ENCODE measurements around the gene SPATS2L. TPM values are rescaled to one million over a fixed set of nuclear protein-coding genes. Genes with fewer than 3 reads are reported as not detected.

Gene SPATS2L
- total RNA-seq, 1 donor from 2014 or later, result 65.6 TPM

DNA sequence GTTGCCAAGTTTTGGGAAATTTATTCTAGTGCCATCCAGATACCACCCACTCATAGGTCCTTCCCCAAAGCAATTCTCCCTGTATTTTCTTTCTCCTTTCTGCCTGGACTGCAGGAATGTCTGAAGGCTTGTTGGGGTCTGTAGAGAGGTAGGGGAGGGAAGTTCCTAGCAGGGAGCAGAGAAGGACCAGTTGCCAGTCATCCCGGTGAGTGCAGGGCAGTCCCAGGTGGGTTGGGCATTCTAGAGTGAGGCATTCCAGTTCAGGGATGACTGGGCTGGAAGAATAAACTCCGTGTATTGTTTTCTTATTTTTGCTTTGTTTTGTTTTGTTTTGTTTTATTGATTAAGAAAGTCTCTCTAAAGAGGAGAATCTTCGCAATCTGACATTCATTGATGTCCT lies 58.1 kb downstream of the SPATS2L start:
- Histone ChIP-seq H3K4me3 (no peak overlapping the region), H3K9me3 (no peaks in the 10 kb centered on the region), H3K4me1 (peaks cover 51% of the 10 kb centered on the region), H3K36me3 (no peaks in the 10 kb centered on the region), H3K27me3 (no peaks in the 10 kb centered on the region), H3K27ac (no peak overlapping the region)
- intact Hi-C loops (cut with DNase I), result no loop called here
- TF ChIP-seq, protein P1, sequence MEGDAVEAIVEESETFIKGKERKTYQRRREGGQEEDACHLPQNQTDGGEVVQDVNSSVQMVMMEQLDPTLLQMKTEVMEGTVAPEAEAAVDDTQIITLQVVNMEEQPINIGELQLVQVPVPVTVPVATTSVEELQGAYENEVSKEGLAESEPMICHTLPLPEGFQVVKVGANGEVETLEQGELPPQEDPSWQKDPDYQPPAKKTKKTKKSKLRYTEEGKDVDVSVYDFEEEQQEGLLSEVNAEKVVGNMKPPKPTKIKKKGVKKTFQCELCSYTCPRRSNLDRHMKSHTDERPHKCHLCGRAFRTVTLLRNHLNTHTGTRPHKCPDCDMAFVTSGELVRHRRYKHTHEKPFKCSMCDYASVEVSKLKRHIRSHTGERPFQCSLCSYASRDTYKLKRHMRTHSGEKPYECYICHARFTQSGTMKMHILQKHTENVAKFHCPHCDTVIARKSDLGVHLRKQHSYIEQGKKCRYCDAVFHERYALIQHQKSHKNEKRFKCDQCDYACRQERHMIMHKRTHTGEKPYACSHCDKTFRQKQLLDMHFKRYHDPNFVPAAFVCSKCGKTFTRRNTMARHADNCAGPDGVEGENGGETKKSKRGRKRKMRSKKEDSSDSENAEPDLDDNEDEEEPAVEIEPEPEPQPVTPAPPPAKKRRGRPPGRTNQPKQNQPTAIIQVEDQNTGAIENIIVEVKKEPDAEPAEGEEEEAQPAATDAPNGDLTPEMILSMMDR (IDR thresholded peaks at IDR 0.05), result no peak
- TF ChIP-seq POLR2A (IDR thresholded peaks at IDR 0.05), result no peak
- no peak for TF ChIP-seq POLR2AphosphoS5 (IDR thresholded peaks at IDR 0.05; ENCODE audit: insufficient read depth in 1 of 2, low read depth in 1 of 2)
- DNase-seq (ENCODE audit: extremely low spot score in 2 of 2), result no peak

DNA sequence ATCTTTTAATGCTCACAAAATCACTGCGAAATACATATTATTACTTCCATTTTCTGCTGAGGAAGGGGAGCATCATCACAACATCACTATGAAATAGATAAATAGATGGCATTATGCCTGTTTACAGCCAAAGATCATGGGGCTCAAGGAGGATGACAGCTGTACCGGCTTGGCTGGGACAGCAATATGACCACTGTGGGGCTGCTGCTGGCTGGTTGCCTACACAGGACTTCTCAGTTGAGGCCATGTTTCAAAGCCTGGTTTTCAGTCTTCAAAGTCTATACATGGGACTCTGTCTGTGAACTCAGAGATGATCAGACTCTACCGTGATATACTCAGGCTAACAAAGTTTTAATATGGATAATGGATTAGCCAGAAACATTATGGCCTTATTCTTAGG lies 58.7 kb downstream of the SPATS2L start:
- H3K27ac ChIP-seq, result no peak overlapping the region
- no peaks in the 10 kb centered on the region for H3K9me3 ChIP-seq
- TF ChIP-seq POLR2AphosphoS5 (IDR thresholded peaks at IDR 0.05; ENCODE audit: insufficient read depth in 1 of 2, low read depth in 1 of 2), result no peak
- TF ChIP-seq, protein P1 (IDR thresholded peaks at IDR 0.05), result no peak
- TF ChIP-seq POLR2A (IDR thresholded peaks at IDR 0.05), result no peak
- no peak for DNase-seq (ENCODE audit: extremely low spot score in 2 of 2)
- H3K4me3 ChIP-seq, result no peak overlapping the region
- no peaks in the 10 kb centered on the region for H3K36me3 ChIP-seq
- peaks cover 50% of the 10 kb centered on the region for H3K4me1 ChIP-seq
- no peaks in the 10 kb centered on the region for H3K27me3 ChIP-seq
- intact Hi-C loops (cut with DNase I), result no loop called here

DNA sequence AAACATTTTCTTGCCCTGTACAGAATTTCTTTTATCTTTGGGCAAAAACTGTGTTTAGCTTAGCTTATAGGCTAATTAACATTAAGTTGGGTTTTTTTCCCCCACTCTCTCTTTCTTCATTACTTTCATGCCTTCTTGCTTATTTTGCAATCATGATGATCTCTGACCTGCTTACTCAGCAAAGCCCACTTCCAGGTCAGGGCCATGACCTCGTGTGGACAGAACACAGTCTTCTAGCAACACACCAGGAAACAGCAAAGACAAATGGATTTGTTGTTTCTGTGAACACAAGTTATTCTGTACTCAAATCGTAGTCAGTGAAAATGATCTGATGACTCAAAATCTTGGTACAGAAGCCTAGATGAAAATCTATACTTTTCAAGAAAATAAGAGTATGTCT lies 60.7 kb downstream of the SPATS2L start:
- H3K9me3 ChIP-seq, result no peaks in the 10 kb centered on the region
- no peaks in the 10 kb centered on the region for H3K27me3 ChIP-seq
- intact Hi-C loops (cut with DNase I), result no loop called here
- DNase-seq (ENCODE audit: extremely low spot score in 2 of 2), result no peak
- H3K27ac ChIP-seq, result no peak overlapping the region
- TF ChIP-seq, protein P1 (IDR thresholded peaks at IDR 0.05), result no peak
- peaks cover 58% of the 10 kb centered on the region for H3K4me1 ChIP-seq
- H3K36me3 ChIP-seq, result no peaks in the 10 kb centered on the region
- no peak overlapping the region for H3K4me3 ChIP-seq

DNA sequence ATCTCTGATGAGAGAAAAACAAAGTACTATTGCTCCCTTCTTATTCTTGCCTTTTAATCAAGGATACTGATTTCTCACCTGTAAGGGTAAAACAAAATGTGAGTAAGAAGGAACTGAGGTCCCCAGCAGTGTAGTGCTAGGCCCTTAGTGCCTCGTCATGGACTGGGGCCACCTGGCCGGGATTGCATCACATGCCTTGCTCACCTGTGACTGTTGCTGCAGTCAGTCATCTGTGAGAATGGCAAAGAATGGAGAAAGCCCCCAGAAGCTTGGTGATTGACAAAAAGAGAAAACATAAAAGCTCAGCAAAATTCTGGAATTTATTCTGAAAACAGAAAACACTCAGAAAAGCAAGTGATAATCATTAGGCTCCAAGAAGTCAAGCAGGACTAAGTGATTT lies 63.4 kb downstream of the SPATS2L start:
- intact Hi-C loops (cut with DNase I), result no loop called here
- Histone ChIP-seq H3K27me3 (no peaks in the 10 kb centered on the region), H3K36me3 (no peaks in the 10 kb centered on the region), H3K9me3 (no peaks in the 10 kb centered on the region), H3K4me3 (no peak overlapping the region), H3K27ac (no peak overlapping the region), H3K4me1 (peaks cover 59% of the 10 kb centered on the region)
- no peak for DNase-seq (ENCODE audit: extremely low spot score in 2 of 2)
- TF ChIP-seq, protein P1 (IDR thresholded peaks at IDR 0.05), result no peak
- no peak for TF ChIP-seq POLR2A (IDR thresholded peaks at IDR 0.05)
- no peak for TF ChIP-seq POLR2AphosphoS5 (IDR thresholded peaks at IDR 0.05; ENCODE audit: insufficient read depth in 1 of 2, low read depth in 1 of 2)

DNA sequence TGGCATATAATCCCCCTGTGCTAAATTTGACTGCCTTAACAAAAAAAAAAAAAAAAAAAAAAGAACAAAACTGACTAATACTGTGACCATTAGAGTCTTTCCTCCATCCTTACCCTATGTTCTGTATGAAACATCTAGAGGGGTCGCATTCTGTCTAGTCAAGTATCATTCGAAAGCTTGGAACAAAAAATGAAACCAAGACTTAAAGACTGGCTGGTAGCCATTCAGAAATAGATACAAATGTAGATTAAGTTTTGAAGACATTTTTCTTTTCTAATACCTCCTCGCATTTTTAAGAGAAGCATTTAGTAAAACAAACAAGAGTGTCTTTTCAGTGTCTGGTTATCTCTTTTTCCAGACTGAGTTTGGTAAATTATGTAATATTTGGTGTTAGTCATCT lies 66.7 kb downstream of the SPATS2L start:
- Histone ChIP-seq H3K27ac (no peak overlapping the region), H3K9me3 (no peaks in the 10 kb centered on the region), H3K4me3 (no peak overlapping the region), H3K36me3 (no peaks in the 10 kb centered on the region), H3K4me1 (peaks cover 57% of the 10 kb centered on the region), H3K27me3 (no peaks in the 10 kb centered on the region)
- TF ChIP-seq, protein P1 (IDR thresholded peaks at IDR 0.05), result no peak
- TF ChIP-seq POLR2A (IDR thresholded peaks at IDR 0.05) (no peak), POLR2AphosphoS5 (IDR thresholded peaks at IDR 0.05; ENCODE audit: insufficient read depth in 1 of 2, low read depth in 1 of 2) (no peak)
- intact Hi-C loops (cut with DNase I), result no loop called here
- no peak for DNase-seq (ENCODE audit: extremely low spot score in 2 of 2)
